LHCN-M2 (cell line): ENCODE results near the gene GPR180. TPM values are rescaled to one million over a fixed set of nuclear protein-coding genes. Genes with fewer than 3 reads are reported as not detected.
"Not testable (repeated sequence)": the region's sequence is repeated elsewhere in the genome, so short reads cannot be mapped to it uniquely, and the experiment has no call there.

Experiments
- DNase-seq: peaks from one replicate; pipeline ENCODE4 v3.0.0-alpha.2; 2012; ENCODE audit warnings: low read depth
- total RNA-seq: library from RNA; depleted of rRNA; stranded (reverse); fragments of >200 nt; gene quantifications from 2 replicates; pipeline ENCODE4 v1.2.3, GENCODE V29; 2014

Gene GPR180
- total RNA-seq, 1 experiment from 2014 or later, result 9.6 TPM

DNA sequence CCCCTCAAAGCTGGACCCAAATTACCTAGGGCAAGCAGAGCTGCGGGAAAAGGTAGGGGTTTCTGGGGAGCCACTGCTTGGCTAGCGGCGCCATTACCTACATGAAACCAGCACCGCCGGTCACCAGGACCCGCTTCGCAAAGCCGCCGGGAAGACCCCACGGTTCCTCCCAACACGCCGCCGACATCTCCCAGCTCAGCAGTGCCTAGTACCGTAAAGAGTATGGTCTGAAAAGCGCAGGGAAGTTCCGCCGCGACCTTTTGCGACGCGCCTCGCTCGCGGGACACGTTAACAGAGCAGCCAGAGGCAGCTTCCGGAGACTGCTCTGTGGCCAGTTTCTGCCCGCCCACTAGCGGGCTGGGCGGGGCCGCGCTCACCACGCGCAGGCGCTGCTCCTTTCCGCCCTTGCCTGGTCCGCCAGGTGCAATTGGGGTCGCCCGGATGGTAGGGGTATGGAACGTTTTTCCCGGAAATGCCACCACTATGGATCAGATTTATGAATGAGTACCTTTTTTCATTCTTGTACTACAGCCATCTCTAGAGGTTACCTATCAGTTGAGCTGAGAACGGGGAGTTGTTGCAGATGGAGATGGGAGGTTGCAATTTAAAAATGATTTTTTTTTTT is 5.6 kb upstream of the GPR180 start, which contains the start of gene TGDS:
Gene TGDS (minus strand): TSS at position 203 of the 625 bp plus-strand sequence. CDS start 16 bp downstream, at position 187.
- peak; percentile 91 for DNase-seq

DNA sequence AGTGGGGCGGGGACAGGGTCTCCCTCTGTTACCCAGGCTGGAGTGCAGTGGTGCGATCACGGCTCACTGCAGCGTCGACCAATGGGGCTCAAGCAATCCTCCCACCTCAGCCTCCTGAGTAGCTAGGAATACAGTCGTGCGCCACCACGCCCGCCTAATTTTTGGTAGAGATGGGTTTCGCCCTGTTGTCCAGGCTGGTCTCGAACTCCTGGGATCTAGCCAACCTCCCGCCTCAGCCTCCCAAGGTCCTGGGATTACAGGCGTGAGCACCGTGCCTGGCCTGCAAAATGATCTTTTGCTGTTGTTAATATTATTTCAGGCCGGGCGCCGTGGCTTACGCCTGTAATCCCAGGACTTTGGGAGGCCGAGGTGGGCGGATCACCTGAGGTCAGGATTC is 5.1 kb upstream of the GPR180 start:
- DNase-seq, result no peak

DNA sequence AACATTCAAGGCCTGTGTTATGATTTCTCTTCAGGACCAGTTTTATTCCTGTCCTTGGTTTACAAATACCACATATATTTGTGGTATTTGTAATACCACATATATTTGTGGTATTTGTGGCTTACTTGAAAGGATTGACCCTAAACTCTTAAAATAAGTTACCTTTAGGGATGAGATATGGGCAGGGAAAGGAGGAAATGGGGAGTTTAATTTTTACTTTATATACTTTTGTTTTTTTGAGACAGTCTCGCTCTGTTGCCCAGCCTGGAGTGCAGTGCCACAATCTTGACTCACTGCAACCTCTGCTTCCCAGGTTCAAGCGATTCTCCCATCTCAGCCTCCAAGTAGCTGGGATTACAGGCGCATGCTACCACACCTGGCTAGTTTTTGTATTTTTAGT is 3.4 kb upstream of the GPR180 start:
- no peak for DNase-seq

DNA sequence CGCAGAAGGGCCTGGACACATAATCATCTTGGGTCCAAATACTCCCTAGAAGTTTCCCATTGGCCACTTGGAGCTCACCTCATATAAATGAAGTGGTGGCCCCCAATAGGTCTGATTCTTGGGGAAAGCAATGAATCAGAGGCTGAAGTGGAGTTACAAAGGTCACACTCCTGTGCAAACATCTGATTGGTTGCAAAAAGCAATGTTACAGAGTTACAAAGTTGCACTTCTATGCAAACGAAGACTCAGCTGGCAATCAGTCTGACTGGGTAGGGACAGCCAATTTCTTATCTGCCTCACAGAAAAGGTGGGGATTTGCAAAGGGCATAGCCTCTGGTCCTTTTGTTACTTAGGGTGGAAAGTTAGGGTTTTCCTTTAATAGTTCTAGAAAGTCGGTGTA is 1.8 kb upstream of the GPR180 start:
- DNase-seq, result no peak

DNA sequence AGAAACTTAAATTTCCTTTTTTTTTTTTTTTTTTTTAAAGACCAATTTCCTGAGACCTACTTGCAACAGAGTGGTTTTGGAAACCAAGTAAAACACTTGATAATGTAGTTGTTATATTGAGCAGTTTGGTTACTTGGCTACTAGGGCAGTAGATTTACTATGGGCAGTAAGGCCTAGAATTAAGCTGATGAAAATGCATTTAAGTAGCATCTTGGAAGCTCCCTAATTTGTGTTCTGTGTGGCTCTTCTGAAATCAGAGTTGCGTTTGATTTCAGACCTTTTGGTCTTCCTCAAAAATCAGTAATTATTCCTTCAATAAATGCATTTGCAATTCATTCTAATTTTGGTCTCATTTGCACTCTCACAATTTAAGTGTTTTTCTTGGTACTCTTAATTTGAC is 810 bp downstream of the GPR180 start:
- DNase-seq, result no peak

DNA sequence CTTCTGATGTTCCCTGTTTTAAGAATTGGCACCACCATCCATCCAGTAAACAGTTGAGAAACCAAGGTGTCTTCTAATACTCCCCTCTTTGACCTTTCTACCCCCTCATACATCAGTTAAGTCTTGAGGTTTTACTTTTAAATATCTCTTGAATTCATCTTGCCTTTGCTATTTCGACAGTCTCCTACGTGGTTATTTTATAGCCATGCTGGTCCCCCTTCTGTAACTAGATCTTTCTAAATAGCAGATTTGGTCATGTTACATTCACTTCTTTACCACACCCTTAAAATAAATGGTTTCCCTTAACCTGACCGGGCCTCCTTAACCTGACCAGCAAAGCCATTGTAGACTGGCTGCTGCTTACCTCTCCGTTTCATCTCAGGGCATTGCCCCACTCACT is 5.4 kb downstream of the GPR180 start:
- DNase-seq, result no peak

DNA sequence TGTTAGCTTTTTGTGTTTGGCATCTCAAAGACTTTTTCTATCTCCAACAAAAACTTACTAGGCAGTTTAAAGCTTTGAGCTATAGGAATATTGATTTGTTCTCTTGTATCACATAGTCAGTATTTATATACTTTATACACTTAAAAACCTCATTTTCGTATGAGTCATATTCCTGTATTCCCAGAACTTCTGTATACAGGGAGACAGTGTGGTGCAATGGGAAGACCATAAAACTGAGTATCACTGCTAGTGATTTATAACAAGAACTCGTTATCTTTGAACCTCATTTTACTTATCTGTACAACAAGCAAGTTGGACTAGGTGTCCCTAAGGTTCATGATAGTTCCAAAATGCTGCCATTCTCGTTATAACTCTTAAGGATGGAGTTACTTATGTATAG is 6.3 kb downstream of the GPR180 start:
- DNase-seq, result no peak

DNA sequence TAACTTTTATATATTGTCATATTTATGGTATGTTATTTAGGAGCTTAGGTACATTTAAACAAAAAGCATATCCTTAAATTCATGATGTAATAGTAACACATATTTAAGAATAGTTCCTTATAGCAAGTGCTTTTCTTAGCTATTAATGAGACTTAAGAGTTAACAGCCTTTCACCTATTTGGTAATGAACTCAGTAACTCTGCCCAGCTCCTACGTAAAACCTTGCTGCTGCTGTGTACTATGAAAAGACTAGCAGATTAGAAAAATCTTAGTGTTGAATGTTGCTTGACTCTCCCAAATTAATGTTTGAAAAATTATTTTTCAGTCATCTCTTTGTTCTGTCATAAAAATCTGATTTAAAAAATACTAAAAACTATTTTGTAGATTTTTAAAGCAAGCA is 6.9 kb downstream of the GPR180 start:
- no peak for DNase-seq

DNA sequence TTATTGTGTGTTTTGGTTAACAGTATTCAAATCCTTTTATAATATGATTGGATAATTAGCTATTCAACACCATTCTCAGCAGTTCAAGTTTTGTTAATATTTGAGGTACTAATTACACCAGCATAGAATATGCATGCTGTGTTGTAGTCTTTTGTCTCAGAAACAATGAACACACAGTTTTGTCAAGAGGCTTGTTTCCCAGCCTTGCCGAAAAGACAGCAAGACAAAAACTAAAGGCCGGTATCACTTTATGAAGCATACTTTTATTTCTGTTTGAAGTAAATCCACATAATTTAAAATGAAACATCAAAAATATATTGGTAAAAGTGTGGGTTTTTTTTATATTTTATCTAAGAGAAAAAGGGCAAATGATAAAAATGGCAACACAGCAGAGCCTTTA is 7.5 kb downstream of the GPR180 start:
- DNase-seq, result no peak

DNA sequence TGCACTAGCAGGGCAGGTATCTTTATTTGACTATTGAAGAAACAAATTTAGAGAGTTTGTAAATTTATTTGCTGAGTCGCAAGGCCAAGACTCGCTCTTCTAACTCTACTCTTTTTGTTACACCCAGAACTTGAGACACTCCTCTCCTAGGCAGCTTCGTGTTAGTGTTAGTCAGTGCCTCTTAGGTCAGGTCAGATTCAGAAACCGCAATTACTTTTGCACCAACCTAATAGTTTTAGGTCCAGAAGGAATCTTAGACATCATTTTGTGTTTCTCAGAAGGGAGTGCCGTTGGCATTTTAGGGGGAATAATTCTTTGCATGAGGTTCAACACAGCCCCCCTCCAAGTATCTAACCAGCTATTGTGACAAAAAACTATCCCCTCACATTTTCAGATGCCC is 8.8 kb downstream of the GPR180 start:
- DNase-seq, result no peak

DNA sequence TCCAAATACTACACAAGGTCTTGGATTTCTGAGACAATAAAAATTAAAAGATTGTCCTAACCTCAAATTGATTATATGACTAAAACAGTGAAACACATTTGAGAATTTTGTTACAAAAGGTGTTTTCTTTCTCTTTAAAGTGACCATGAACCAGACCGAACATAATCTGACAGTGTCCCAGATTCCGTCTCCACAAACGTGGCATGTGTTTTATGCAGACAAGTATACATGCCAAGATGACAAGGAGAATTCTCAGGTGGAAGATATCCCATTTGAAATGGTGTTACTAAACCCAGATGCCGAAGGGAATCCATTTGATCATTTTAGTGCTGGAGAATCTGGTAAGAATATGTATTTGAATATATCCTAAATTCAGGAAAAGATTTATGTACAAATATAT is 10.4 kb downstream of the GPR180 start:
- no peak for DNase-seq

DNA sequence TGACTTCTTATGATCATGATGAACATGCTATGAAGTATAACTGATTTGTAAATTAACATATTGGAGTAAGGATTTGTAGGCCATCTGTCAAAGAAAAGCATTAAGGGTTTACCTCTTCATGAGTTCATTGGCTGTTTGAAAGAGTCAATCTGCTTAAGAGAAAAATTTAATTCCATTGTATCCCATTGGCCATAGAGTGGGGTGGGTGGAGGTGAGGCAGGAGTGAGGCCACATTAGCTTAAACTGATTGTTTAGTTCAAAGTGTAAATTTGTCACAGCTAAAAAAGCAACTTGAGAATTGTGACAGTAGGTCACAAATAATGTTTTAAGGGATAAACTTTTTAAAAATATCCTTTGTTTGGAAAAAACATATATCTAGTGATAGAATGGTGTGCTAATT is 11.4 kb downstream of the GPR180 start:
- no peak for DNase-seq

DNA sequence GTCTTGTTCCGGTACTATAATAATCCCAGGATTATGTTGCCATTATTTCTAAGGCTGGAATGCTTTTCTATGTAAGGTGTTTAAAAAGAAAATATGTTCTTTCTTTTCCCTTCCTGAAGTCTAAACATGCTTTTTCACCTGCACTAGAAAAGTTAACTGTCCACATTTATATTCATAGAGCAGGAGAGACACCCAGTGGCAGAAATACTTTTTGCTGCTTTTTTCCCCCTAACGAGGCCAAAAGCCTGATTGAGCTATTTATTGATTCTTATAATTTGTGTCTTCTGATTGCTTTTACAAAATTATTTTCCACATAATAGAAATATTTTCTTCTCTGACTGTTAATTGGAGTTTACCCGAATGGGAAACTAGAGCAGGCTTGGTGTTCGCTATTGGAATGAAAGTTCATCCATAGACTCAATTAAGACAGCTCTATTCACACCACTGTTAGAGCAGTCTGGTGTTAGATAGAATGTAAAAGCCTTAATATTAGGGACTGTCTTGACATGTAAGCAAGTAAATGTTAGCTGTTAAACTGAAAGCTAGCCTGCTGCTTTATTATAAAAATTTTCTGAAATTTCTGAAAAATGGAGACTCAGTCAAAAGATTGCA is 15.8 kb downstream of the GPR180 start:
- no peak for DNase-seq

DNA sequence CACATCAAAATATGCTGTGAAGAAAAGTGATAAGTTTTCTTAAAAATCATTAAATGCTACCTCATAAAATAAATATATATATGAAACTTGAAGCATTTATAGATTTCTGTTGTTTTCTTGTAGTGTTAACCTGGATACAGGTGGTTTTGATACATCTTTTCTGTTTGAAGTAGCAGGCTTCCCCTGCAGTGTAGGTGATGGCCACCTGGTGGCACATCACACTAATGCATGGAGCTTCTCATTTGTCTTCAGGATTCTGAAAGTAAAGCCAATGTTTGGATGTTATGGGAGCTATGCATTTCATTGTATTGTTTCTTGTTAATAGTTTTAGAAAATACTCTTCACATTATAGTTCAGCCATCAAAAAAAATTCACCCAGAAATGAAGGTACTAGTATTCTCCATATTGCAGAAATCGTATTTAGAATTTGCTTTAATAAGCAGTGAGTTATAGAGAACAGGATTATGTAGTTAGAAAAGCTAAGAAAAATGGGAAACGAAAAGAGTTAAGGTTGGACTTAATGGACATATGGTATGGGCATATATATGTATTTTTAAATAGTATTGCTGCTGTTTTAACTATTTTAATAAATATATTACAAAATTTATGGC is 18.7 kb downstream of the GPR180 start:
- DNase-seq, result no peak

DNA sequence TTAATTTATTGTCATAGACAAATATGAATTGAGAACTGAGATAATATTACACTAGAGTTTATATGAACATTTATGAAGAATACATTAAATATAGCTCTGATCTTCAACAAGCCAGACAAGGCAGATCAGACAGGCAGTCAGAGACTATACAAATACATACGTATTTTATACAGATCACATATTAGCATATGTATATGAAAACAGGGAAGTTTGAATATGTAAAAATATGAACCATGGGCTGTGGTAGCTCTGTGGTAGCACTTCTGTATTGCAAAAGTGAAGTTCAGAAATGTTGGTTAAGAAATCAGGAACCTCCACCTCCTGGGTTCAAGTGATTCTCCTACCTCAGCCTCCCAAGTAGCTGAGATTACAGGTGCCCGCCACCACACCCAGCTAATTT is 20.7 kb downstream of the GPR180 start:
- DNase-seq, result no peak

DNA sequence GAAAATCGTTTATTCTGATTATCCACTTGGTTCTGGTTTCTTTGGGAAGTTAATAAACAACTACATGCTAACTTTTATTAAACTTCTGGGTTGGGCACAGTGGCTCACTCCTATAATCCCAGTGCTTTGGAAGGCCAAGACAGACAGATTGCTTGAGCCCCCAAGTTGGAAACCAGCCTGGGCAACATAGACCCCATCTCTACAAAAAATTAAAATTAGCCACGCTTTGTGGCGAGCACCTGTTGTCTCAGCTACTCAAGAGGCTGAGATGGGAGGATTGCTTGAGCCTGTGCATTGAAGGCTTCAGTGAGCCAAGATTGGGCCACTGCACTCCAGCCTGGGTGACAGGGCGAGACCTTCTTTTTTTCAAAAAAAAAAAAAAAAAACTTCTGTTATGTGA is 21.7 kb downstream of the GPR180 start:
- DNase-seq, result no peak

DNA sequence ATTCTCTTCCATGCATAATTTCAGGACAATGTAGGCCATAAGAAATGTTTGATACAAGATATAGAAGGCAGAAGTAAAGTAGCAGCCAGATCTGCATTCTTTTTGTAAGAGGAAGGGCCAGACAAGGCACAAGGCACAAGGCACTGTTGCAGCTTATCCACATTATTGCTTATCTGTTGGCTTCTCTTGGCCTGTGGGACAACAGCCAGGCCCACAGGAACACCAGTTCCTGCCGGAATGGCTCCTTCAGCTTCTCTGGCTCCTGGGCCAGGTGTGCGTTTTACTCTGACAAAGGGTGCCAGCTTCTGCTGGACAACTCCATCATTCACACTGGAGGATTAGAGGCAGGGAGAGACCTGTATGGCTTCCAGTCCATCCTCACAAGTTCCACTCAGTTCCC is 29.2 kb downstream of the GPR180 start:
- DNase-seq, result no peak

DNA sequence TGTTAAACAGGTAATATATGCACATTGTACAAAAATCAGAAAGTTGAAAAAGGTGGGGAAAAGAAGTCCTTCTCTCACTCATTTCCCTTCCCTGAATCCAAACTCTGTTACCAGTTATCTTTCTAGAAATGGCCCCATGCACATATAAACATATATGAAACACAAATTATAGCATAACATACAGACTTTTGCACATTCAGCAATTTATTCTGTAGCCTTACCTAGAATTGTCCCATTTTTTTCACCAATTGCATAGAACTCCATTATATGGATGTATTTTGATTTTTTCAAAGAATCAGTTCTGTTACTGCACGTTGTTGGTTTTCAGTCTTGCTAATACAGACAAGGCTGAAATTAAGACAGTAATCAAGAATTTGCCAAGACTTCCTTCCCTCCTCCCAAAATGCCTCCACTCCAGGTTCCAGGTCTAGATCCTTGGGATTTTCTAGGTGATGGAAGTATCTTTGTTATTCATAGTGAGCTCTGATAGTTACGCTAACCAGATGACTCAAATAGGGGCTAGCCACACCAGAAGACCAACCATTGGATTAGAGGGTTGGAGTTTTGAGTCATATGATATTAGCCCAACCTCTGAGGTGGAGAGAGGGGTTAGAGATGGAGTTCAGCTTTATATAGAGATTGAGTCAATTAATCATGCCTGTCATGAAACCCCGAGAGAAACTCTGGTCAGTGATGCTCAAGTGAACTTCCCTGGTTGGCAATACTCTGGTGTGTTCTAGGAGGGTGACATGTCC is 30.7 kb downstream of the GPR180 start:
- DNase-seq, result no peak

DNA sequence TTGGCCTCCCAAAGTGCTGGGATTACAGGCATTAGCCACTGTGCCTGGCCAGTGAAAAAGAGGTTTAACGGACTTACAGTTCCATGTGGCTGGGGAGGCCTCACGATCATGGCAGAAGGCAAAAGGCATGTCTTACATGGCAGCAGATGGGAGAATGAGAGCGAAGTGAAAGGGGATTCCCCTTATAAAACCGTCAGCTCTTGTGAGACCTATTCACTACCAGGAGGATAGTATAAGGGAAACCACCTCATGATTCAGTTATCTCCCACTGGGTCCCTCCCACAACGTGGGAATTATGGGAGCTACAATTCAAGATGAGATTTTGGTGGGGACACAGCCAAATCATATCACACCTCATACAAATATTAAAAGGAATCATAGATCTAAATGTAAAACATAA is 34.4 kb downstream of the GPR180 start:
- not testable (repeated sequence) for DNase-seq

DNA sequence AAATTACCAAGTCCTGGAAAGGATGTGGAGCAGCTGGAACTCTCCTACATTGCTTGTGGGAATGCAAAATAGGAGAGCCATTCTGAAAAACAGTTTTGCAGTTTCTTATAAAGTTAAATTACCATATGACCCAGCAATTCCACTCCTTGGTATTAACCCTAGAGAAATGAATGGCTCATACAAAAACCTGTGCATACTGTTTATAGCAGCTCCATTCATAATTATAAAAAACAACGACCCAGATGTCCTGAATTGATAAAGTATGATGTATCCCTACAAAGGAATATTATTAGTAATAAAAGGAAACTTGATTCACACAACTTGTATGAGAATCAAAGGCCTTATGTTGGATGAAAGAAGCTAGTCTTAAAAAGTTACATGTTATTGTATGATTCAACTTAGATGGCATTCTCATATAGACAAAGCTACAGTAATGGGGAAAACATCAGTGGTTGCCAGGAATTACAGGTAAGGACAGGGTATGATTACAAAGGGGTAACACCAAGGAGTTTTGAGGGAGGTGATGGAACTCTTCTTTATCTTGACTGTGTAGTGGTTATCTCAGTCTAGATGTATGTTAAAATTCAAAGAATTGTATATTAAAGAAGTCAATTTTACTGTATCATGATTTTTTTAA is 35.4 kb downstream of the GPR180 start:
- DNase-seq, result no peak

DNA sequence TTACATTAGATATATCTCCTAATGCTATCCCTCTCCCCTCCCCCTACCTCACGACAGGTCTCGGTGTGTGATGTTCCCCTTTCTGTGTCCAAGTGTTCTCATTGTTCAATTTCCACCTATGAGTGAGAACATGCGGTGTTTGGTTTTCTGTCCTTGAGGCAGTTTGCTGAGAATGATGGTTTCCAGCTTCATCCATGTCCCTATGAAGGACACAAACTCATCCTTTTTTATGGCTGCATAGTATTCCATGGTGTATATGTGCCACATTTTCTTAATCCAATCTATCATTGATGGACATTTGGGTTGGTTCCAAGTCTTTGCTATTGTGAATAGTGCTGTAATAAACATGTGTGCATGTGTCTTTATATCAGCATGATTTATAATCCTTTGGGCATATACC is 36.0 kb downstream of the GPR180 start:
- not testable (repeated sequence) for DNase-seq

DNA sequence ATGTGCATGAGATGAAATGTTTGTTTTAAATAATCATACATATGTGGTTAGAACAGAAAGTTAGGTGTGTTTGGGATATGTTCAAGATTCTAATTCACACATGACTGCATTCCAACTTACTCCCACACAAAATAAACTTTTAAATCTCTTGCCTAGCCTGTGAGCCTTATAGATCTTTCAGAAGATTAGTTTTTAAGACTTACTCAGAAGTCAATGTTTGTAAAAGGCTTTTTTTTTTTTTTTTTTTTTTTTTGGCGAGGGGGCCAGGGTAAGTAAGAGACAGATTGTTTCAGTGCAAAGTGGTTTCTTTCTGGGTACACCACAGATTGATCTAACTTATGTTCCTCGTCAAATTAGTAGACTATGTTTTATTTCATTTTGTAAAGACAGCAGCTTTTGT is 39.1 kb downstream of the GPR180 start:
- DNase-seq, result no peak
